HCT116 (cell line): Measurements from ENCODE around the gene DISP2. TPM values are rescaled to one million over a fixed set of nuclear protein-coding genes. Genes with fewer than 3 reads are reported as not detected.

Experiments
- ATAC-seq: fragments of 200-7000 bp; cut with Tn5 transposase; 2 replicates; pipeline ENCODE4 v1.9.1; 2020; ENCODE audit warnings: mild to moderate bottlenecking, moderate library complexity
- Bru-seq: library from RNA; stranded (reverse); fragments of 400-500 nt; gene quantifications from one replicate; lab custom pipeline; 2021; lab: Mats Ljungman, UMichigan
- BruChase-seq, 2 experiments: library from RNA; stranded (reverse); fragments of 400-500 nt; gene quantifications; one replicate each; lab custom pipeline; 2021; lab: Mats Ljungman, UMichigan
- BruUV-seq: library from RNA; stranded (reverse); fragments of 400-500 nt; replicated peaks from 2 replicates; lab custom pipeline; 2021; lab: Mats Ljungman, UMichigan
- CTCF ChIA-PET: fragments of 300-600 bp; sonication (Branson Sonifier 250); formaldehyde crosslinking; loops from one replicate; lab custom pipeline; 2021; ENCODE audit warnings: antibody characterized with exemption; lab: Charles Lee
- POLR2A ChIA-PET: fragments of 300-600, 350-600 bp; sonication (Branson Sonifier 250); formaldehyde crosslinking; loops from one replicate; lab custom pipeline; 2021; ENCODE audit warnings: antibody characterized with exemption; lab: Charles Lee
- RAD21 ChIA-PET, 2 experiments: fragments of 300-600 bp; sonication (Branson Sonifier 250); formaldehyde crosslinking; loops; one replicate each; lab custom pipeline; 2023; ENCODE audit warnings: low total read pairs in 2 of 2; ENCODE audit not compliant: uncharacterized antibody in 2 of 2, unreplicated experiment in 2 of 2, low non-redundant PET in 1 of 2; lab: Charles Lee
- DNase-seq: peaks from one replicate; pipeline ENCODE4 v3.0.0-alpha.2; 2010; ENCODE audit warnings: low read depth, low spot score
- H2AFZ ChIP-seq: fragments of 200-600 bp; shearing (Covaris generic), sonication (generic); 2 replicates; pipeline ENCODE4 v1.6.1; 2017; ENCODE audit warnings: low read depth, mixed run types, mixed read lengths, antibody characterized with exemption, low read length; ENCODE audit not compliant: poor library complexity, severe bottlenecking
- H3K27ac ChIP-seq: 2 replicates; pipeline ENCODE4 v1.5.1; 2012; ENCODE audit warnings: low read depth, low read length
- H3K27me3 ChIP-seq: fragments of 200-600 bp; sonication (generic); 2 replicates; pipeline ENCODE4 v1.6.1; 2016; ENCODE audit warnings: mixed run types, low read length, mixed read lengths; ENCODE audit not compliant: insufficient read depth
- H3K36me3 ChIP-seq, 2 experiments: fragments of 200-500 bp in 1 of 2; fragments of 200-600 bp in 1 of 2; sonication (Bioruptor generic) in 1 of 2; sonication (generic) in 1 of 2; 2 replicates each; pipeline versions ENCODE4 v1.5.1 to v1.6.1; 2014 to 2016; ENCODE audit warnings: low read length in 2 of 2, inconsistent platforms in 1 of 2, mixed read lengths in 1 of 2, mixed run types in 1 of 2; ENCODE audit not compliant: insufficient read depth in 2 of 2, control insufficient read depth in 1 of 2
- H3K4me1 ChIP-seq, 2 experiments: fragments of 200-600 bp in 1 of 2; sonication (generic) in 1 of 2; 2 replicates each; pipeline versions ENCODE4 v1.5.1 to v1.6.1; 2012 to 2017; ENCODE audit warnings: low read length in 2 of 2, inconsistent platforms in 1 of 2, mild to moderate bottlenecking in 1 of 2, mixed read lengths in 1 of 2, mixed run types in 1 of 2, moderate library complexity in 1 of 2; ENCODE audit not compliant: insufficient read depth in 2 of 2, control insufficient read depth in 1 of 2
- H3K4me2 ChIP-seq: fragments of 200-600 bp; sonication (generic); 2 replicates; pipeline ENCODE4 v1.6.1; 2017; ENCODE audit warnings: mixed run types, low read length, mixed read lengths
- H3K4me3 ChIP-seq, 2 experiments: fragments of 200-600 bp in 1 of 2; sonication (generic) in 1 of 2; replicated peaks in 1 of 2; 2 replicates each; pipeline ENCODE4 v1.5.1; 2011 to 2016; ENCODE audit warnings: low read length in 2 of 2, control low read depth in 1 of 2, low read depth in 1 of 2, mild to moderate bottlenecking in 1 of 2, mixed read lengths in 1 of 2, mixed run types in 1 of 2
- H3K79me2 ChIP-seq: fragments of 200-600 bp; sonication (generic); 2 replicates; pipeline ENCODE4 v1.6.1; 2017; ENCODE audit warnings: mild to moderate bottlenecking, mixed run types, low read length, moderate library complexity, mixed read lengths; ENCODE audit not compliant: insufficient read depth
- H3K9ac ChIP-seq: fragments of 200-600 bp; sonication (generic); 2 replicates; pipeline ENCODE4 v1.6.1; 2016; ENCODE audit warnings: low read length, mixed read lengths
- H3K9me2 ChIP-seq: fragments of 200-600 bp; sonication (generic), shearing (Covaris generic); 2 replicates; pipeline ENCODE4 v1.6.1; 2017; ENCODE audit warnings: mixed run types, mild to moderate bottlenecking, moderate library complexity; ENCODE audit not compliant: insufficient read depth
- H3K9me3 ChIP-seq, 2 experiments: fragments of 200-500 bp in 1 of 2; fragments of 200-600 bp in 1 of 2; sonication (Bioruptor generic) in 1 of 2; sonication (generic) in 1 of 2; 2 replicates each; pipeline ENCODE4 v1.6.1; 2014 to 2017; ENCODE audit warnings: low read length in 2 of 2, mixed read lengths in 2 of 2, inconsistent platforms in 1 of 2, low read depth in 1 of 2, mild to moderate bottlenecking in 1 of 2, mixed run types in 1 of 2, moderate library complexity in 1 of 2; ENCODE audit not compliant: control insufficient read depth in 1 of 2, insufficient read depth in 1 of 2
- H4K20me1 ChIP-seq: fragments of 200-600 bp; sonication (generic), shearing (Covaris generic); 2 replicates; pipeline ENCODE4 v1.6.1; 2017; ENCODE audit warnings: mixed run types, mild to moderate bottlenecking, moderate library complexity; ENCODE audit not compliant: insufficient read depth
- CBX3 ChIP-seq: IDR thresholded peaks from 2 replicates; pipeline ENCODE4 v1.6.1; 2012; ENCODE audit warnings: low read depth
- CEBPB ChIP-seq: IDR thresholded peaks from 2 replicates; pipeline ENCODE4 v1.6.1; 2012; ENCODE audit warnings: low read depth
- JUND ChIP-seq: IDR thresholded peaks from 2 replicates; pipeline ENCODE4 v1.6.1; 2012
- POLR2A ChIP-seq: IDR thresholded peaks from 2 replicates; pipeline ENCODE4 v1.7.0; 2011; ENCODE audit warnings: borderline replicate concordance; ENCODE audit not compliant: insufficient read depth, insufficient read length; ENCODE audit errors: extremely low read depth
- RAD21 ChIP-seq: IDR thresholded peaks from 2 replicates; pipeline ENCODE4 v1.6.1; 2012; ENCODE audit warnings: low read depth, mild to moderate bottlenecking
- TCF7L2 ChIP-seq: IDR thresholded peaks from 2 replicates; pipeline ENCODE4 v1.7.0; 2011; ENCODE audit warnings: borderline replicate concordance, inconsistent platforms; ENCODE audit not compliant: insufficient read depth, insufficient read length; ENCODE audit errors: extremely low read depth
- ZFX ChIP-seq: fragments of 450-650 bp; IDR thresholded peaks from 2 replicates; pipeline ENCODE4 v1.6.1; 2017
- ZNF274 ChIP-seq: fragments of 200-500 bp; sonication (Bioruptor generic); IDR thresholded peaks from 2 replicates; pipeline ENCODE4 v1.6.1; 2014; ENCODE audit warnings: mild to moderate bottlenecking, low read depth, low read length, inconsistent platforms
- intact Hi-C: fragments of 100-400 bp; cut with micrococcal nuclease; formaldehyde crosslinking; loops from 2 replicates; pipeline ENCODE4 v1.10.0; 2022
- long read RNA-seq: library from polyadenylated mRNA; unstranded; transcript quantifications from one replicate; pipeline ENCODE4 v2.0.0, GENCODE V29; 2021; ENCODE audit not compliant: unreplicated experiment
- polyA plus RNA-seq: library from polyadenylated mRNA; unstranded; fragments of >200 nt; gene quantifications from 2 replicates; pipeline ENCODE4 v1.2.1, GENCODE V29; 2012; ENCODE audit warnings: missing spikeins
- total RNA-seq: library from RNA; stranded (reverse); gene quantifications from one replicate; pipeline ENCODE4 v1.2.1, GENCODE V29; 2021; ENCODE audit not compliant: unreplicated experiment
- TF ChIP-seq, protein P1 (sequence below): IDR thresholded peaks from 2 replicates; pipeline ENCODE4 v1.6.1; 2012; ENCODE audit warnings: low read depth
- TF ChIP-seq, protein P2 (sequence below): IDR thresholded peaks from 2 replicates; pipeline ENCODE4 v1.6.1; 2011; ENCODE audit warnings: mild to moderate bottlenecking, low read length, moderate library complexity; ENCODE audit not compliant: insufficient replicate concordance; ENCODE audit errors: extremely low read depth

Gene DISP2, protein sequence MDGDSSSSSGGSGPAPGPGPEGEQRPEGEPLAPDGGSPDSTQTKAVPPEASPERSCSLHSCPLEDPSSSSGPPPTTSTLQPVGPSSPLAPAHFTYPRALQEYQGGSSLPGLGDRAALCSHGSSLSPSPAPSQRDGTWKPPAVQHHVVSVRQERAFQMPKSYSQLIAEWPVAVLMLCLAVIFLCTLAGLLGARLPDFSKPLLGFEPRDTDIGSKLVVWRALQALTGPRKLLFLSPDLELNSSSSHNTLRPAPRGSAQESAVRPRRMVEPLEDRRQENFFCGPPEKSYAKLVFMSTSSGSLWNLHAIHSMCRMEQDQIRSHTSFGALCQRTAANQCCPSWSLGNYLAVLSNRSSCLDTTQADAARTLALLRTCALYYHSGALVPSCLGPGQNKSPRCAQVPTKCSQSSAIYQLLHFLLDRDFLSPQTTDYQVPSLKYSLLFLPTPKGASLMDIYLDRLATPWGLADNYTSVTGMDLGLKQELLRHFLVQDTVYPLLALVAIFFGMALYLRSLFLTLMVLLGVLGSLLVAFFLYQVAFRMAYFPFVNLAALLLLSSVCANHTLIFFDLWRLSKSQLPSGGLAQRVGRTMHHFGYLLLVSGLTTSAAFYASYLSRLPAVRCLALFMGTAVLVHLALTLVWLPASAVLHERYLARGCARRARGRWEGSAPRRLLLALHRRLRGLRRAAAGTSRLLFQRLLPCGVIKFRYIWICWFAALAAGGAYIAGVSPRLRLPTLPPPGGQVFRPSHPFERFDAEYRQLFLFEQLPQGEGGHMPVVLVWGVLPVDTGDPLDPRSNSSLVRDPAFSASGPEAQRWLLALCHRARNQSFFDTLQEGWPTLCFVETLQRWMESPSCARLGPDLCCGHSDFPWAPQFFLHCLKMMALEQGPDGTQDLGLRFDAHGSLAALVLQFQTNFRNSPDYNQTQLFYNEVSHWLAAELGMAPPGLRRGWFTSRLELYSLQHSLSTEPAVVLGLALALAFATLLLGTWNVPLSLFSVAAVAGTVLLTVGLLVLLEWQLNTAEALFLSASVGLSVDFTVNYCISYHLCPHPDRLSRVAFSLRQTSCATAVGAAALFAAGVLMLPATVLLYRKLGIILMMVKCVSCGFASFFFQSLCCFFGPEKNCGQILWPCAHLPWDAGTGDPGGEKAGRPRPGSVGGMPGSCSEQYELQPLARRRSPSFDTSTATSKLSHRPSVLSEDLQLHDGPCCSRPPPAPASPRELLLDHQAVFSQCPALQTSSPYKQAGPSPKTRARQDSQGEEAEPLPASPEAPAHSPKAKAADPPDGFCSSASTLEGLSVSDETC (N-terminal part only)
- 3.3 TPM for total RNA-seq
- polyA plus RNA-seq, result 1.2 and 1.9 TPM in 2 replicates
- percentile 29 among the genes with signal in this experiment for Bru-seq, nascent RNA
- BruChase-seq, experiment 1, labeled RNA remaining after a 6-hour chase, result percentile 38 among the genes with signal in this experiment
- BruChase-seq, experiment 2, labeled RNA remaining after a 2-hour chase, result percentile 37 among the genes with signal in this experiment
- long read RNA-seq, partial matches to known transcripts, result 0 of 9 reads
- long read RNA-seq, other reads (novel, unspliced or antisense), result 9 of 9 reads

DNA sequence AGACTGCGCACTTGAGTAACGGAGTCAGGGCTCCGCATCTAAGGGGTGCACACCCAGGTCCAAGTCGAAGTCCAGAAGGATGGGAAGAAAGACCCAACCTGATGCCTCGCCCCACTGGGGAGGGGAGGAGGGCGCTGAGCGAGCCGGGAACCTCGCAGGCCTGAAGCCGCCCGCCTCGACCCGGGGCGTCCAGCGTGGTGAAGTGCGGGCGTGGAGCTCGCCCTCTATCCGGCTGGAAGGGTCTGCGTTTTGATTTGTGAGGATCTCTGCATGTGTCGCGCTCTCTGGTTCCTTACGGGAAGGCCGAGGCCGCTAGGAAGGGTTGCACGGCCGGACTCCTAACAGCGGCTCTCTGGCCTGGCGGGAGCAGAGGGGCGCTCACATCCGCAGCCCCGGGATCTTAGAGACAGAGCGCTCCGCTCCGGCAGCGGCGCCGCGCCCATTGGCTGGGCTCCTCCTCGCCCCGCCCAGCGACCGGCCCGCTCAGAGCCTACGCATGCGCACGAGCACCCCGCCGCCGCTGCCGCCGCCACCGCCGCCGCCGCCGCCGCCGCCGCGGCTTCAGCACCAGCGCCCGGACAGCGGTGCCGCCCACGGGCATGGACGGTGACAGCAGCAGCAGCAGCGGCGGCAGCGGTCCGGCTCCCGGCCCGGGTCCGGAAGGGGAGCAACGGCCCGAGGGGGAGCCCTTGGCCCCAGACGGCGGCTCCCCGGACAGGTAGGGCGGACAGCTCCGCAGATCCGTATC, at the start of gene DISP2:
DISP2 (plus strand) TSS at position 497 of the 748 bp plus-strand sequence; CDS start at position 600, 103 bp downstream.
- Histone ChIP-seq H3K4me2 (peak within 1 kb of the TSS; percentile 83), H3K9me3 (no peaks in the 10 kb centered on the region), H2AFZ (peak within 1 kb of the TSS; percentile 54), H3K27ac (peak within 1 kb of the TSS; percentile 8; the same call in 1 of the 2 replicates), H3K9ac (no peak within 1 kb of the TSS), H3K27me3 (no peaks in the 10 kb centered on the region), H3K4me3 (peak within 1 kb of the TSS; percentile 65 to 67), H3K36me3 (no peaks in the 10 kb centered on the region), H3K9me2 (no peaks in the 10 kb centered on the region), H3K79me2 (no peaks in the 10 kb centered on the region), H4K20me1 (no peaks in the 10 kb centered on the region), H3K4me1 (peaks cover 17 to 30% of the 10 kb centered on the region in 2 experiments)
- peak; percentile 88 for ATAC-seq
- DNase-seq, result peak; percentile 51
- ChIA-PET RAD21 (no interaction called here), CTCF (interaction anchor here (5.2 kb wide), 1 partner anchor 14 kb away, joined by 22 read pairs; no protein-coding TSS in a partner anchor), POLR2A (interaction anchor here (1.0 kb wide), 1 partner anchor 17 kb away, joined by 3 read pairs; the partner anchor contains the start of gene CCDC9B)
- intact Hi-C loops, result no loop called here
- no TSS peak for BruUV-seq
- TF ChIP-seq, protein P1, sequence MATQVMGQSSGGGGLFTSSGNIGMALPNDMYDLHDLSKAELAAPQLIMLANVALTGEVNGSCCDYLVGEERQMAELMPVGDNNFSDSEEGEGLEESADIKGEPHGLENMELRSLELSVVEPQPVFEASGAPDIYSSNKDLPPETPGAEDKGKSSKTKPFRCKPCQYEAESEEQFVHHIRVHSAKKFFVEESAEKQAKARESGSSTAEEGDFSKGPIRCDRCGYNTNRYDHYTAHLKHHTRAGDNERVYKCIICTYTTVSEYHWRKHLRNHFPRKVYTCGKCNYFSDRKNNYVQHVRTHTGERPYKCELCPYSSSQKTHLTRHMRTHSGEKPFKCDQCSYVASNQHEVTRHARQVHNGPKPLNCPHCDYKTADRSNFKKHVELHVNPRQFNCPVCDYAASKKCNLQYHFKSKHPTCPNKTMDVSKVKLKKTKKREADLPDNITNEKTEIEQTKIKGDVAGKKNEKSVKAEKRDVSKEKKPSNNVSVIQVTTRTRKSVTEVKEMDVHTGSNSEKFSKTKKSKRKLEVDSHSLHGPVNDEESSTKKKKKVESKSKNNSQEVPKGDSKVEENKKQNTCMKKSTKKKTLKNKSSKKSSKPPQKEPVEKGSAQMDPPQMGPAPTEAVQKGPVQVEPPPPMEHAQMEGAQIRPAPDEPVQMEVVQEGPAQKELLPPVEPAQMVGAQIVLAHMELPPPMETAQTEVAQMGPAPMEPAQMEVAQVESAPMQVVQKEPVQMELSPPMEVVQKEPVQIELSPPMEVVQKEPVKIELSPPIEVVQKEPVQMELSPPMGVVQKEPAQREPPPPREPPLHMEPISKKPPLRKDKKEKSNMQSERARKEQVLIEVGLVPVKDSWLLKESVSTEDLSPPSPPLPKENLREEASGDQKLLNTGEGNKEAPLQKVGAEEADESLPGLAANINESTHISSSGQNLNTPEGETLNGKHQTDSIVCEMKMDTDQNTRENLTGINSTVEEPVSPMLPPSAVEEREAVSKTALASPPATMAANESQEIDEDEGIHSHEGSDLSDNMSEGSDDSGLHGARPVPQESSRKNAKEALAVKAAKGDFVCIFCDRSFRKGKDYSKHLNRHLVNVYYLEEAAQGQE, result peak; percentile 68
- TF ChIP-seq, protein P2, sequence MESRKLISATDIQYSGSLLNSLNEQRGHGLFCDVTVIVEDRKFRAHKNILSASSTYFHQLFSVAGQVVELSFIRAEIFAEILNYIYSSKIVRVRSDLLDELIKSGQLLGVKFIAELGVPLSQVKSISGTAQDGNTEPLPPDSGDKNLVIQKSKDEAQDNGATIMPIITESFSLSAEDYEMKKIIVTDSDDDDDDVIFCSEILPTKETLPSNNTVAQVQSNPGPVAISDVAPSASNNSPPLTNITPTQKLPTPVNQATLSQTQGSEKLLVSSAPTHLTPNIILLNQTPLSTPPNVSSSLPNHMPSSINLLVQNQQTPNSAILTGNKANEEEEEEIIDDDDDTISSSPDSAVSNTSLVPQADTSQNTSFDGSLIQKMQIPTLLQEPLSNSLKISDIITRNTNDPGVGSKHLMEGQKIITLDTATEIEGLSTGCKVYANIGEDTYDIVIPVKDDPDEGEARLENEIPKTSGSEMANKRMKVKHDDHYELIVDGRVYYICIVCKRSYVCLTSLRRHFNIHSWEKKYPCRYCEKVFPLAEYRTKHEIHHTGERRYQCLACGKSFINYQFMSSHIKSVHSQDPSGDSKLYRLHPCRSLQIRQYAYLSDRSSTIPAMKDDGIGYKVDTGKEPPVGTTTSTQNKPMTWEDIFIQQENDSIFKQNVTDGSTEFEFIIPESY, result no peak
- TF ChIP-seq TCF7L2 (peak; percentile 13), ZFX (no peak), POLR2A (no peak), CEBPB (no peak), JUND (no peak), ZNF274 (no peak), RAD21 (no peak), CBX3 (no peak)
